ENCODE data around the gene PGLYRP3. TPM values are rescaled to one million over a fixed set of nuclear protein-coding genes. Genes with fewer than 3 reads are reported as not detected.

Gene PGLYRP3
- total RNA-seq, 1 donor from 2014 or later = 0.53 TPM

DNA sequence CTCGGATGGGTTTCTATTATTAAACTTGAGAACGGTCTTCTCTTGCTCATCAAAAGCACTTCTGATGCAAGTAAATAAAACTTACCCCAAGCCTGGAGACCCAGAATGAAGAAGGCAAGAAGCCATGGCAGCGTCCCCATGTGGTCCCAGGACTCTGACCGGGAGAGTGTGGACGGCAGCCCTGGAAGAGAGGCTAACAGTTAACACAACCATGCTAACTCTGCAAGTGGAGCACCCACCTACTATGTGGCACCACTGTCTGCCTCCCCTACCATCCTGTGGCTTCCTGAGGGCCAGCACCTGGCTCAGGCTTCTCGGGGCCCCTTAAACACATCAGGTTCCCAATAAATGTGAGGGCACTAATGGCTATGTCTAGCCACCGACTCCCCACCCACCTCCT is 2.2 kb downstream of the PGLYRP3 start:
- TF ChIP-seq, protein P1, sequence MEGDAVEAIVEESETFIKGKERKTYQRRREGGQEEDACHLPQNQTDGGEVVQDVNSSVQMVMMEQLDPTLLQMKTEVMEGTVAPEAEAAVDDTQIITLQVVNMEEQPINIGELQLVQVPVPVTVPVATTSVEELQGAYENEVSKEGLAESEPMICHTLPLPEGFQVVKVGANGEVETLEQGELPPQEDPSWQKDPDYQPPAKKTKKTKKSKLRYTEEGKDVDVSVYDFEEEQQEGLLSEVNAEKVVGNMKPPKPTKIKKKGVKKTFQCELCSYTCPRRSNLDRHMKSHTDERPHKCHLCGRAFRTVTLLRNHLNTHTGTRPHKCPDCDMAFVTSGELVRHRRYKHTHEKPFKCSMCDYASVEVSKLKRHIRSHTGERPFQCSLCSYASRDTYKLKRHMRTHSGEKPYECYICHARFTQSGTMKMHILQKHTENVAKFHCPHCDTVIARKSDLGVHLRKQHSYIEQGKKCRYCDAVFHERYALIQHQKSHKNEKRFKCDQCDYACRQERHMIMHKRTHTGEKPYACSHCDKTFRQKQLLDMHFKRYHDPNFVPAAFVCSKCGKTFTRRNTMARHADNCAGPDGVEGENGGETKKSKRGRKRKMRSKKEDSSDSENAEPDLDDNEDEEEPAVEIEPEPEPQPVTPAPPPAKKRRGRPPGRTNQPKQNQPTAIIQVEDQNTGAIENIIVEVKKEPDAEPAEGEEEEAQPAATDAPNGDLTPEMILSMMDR (IDR thresholded peaks at IDR 0.05; ENCODE audit: insufficient read depth, low read length, severe bottlenecking) = no peak
- FAIRE-seq = no peak
- Histone ChIP-seq H3K4me3 (ENCODE audit: low read depth, low read length) (no peak overlapping the region), H3K36me3 (ENCODE audit: control insufficient read depth, insufficient read depth, low read length) (no peaks in the 10 kb centered on the region), H3K27me3 (ENCODE audit: control insufficient read depth, insufficient read depth, low read length) (no peaks in the 10 kb centered on the region)
- no peak for DNase-seq (ENCODE audit: low read depth)

DNA sequence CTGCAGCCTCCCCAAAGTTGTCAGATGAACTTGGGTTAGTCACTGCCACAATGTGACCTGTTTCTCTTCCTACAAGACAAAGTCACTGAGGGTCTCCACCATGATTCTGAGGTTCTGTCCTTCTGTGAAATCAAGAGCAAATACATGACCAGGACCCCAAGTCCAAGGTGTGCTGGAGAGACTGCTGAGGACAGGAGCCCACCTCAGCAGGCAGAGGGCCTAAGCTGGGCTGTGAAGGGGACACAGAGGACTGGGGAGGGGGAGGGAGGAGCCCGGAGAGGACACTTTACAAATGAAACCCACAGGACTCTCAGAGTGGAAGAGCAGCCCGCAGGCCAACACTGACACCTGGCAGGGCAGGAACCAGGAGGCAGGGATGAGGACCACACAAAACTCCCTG is 3.3 kb downstream of the PGLYRP3 start:
- Histone ChIP-seq H3K4me3 (ENCODE audit: low read depth, low read length) (no peak overlapping the region), H3K27me3 (ENCODE audit: control insufficient read depth, insufficient read depth, low read length) (no peaks in the 10 kb centered on the region), H3K36me3 (ENCODE audit: control insufficient read depth, insufficient read depth, low read length) (no peaks in the 10 kb centered on the region)
- DNase-seq (ENCODE audit: low read depth) (no peak), FAIRE-seq (no peak)
- TF ChIP-seq, protein P1 (IDR thresholded peaks at IDR 0.05; ENCODE audit: insufficient read depth, low read length, severe bottlenecking) = no peak

DNA sequence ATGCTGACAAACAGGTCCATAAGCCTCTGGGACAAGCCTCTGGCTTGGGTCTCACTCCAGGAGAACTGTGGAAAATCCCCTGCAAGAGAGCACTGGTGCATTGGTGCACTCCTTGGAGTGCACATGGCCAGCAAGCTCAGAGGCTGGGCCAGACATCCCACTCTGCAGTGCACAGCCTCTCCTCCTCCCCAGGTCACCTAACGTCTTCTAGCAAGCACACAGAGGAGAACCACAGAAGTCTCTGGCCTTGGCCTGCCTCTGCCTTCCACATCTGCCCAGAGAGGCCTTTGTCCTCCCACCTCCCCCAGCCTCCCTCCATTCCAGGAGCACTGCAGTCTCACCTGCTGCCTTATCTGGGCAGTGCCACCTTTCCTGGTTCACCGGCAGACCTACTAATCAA is 4.2 kb downstream of the PGLYRP3 start:
- Histone ChIP-seq H3K4me3 (ENCODE audit: low read depth, low read length) (no peak overlapping the region), H3K36me3 (ENCODE audit: control insufficient read depth, insufficient read depth, low read length) (no peaks in the 10 kb centered on the region), H3K27me3 (ENCODE audit: control insufficient read depth, insufficient read depth, low read length) (peaks cover 2% of the 10 kb centered on the region)
- TF ChIP-seq, protein P1 (IDR thresholded peaks at IDR 0.05; ENCODE audit: insufficient read depth, low read length, severe bottlenecking) = no peak
- DNase-seq (ENCODE audit: low read depth) = no peak
- FAIRE-seq = no peak

DNA sequence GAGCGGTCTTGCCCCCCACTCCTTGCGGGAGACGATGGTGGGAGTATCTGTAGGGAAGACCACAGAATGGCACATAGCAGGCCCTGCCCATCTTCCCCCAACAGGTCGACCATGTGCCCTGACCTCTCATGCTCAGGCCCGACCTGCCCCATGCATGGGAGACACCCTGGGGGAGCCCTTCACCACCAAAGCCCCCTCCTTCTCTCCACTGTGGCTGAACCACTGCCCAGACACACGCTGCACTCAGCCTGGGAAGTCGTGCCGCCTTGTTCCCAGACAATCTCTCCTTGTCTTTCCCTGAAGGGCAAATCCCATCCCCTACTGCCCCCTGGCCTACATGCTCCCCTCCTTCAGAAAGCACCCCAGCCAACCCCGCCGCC is 5.5 kb downstream of the PGLYRP3 start:
- TF ChIP-seq, protein P1 (IDR thresholded peaks at IDR 0.05; ENCODE audit: insufficient read depth, low read length, severe bottlenecking) = no peak
- Histone ChIP-seq H3K4me3 (ENCODE audit: low read depth, low read length) (no peak overlapping the region), H3K27me3 (ENCODE audit: control insufficient read depth, insufficient read depth, low read length) (peaks cover 2% of the 10 kb centered on the region), H3K36me3 (ENCODE audit: control insufficient read depth, insufficient read depth, low read length) (no peaks in the 10 kb centered on the region)
- no peak for DNase-seq (ENCODE audit: low read depth)
- no peak for FAIRE-seq

DNA sequence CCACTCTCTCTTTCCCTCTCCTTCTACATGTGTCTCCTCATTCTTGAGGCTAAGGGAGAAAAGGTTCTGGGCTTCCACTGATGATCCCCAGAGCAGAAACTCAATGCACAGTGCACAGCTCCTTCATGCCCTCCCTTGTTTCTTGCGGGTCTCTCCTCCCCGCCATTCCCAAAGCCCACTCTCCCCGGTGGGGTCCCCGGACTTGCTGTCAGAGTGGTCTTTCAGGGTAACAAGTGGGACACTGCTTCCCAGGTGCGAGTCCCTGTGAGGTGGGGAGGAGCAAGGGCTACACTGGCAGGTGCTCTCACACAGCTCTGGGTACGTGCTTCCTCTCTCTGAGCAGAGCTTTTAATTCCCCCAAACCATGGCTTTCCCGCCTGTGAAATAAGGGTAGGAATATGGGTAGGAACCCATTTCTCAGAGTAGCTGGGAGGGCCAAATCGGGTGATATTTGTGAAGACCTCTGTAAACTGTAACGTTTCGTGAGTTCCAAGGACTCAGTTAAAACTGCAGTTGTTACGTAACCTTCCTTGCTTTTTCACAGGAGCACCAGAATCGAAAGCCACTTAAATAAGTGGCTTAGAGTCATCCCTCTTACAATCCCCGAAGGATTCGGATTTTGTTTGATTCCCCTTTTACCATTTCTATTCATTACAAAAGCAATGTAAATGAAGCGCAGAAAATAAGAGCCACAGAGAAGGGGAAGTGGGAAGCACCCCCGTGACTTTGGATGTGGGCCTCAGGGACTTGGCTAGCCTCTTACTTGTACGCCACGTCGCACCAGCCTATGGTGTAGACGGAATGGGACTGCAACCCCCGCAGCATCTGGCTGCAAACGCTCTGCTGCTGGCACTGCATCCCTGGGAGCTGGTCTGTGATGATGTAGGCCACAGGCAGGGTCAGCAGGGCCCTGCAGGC is 6.2 kb downstream of the PGLYRP3 start:
- H3K36me3 ChIP-seq (ENCODE audit: control insufficient read depth, insufficient read depth, low read length) = no peaks in the 10 kb centered on the region
- FAIRE-seq = no peak

More for the DNA sequence above, 6.2 kb downstream of the PGLYRP3 start:
- Histone ChIP-seq H3K27me3 (ENCODE audit: control insufficient read depth, insufficient read depth, low read length) (peaks cover 4% of the 10 kb centered on the region), H3K4me3 (ENCODE audit: low read depth, low read length) (no peak overlapping the region)
- TF ChIP-seq, protein P1 (IDR thresholded peaks at IDR 0.05; ENCODE audit: insufficient read depth, low read length, severe bottlenecking) = no peak
- no peak for DNase-seq (ENCODE audit: low read depth)

Data from bronchial epithelial cell (primary cell).